ENCODE data around the gene BCAS4. TPM values are rescaled to one million over a fixed set of nuclear protein-coding genes. Genes with fewer than 3 reads are reported as not detected.
A peak's percentile ranks its signal among the peaks of the same experiment; 100 is the strongest.

BCAS4 gene
- total and polyA plus RNA-seq, 8 donors, result 2.9 to 8.2 (median 6.8) TPM

DNA sequence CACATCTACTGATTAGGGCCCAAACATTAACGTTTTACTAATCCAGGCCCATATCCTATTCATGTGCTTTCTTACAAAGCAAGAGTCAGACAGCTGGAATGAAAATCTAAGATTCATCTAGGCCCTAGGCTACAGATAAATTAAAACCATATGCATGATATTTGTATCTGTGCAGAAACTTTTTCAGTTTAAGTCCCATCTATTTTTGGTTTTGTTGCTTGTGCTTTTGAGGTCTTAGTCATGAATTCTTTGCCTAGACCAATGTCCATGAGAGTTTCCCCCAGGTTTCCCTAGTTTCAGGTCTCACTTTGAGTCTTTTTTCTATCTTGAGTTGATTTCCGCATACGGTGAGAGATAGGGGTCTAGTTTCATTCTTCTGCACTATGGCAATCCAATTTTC, 116.2 kb downstream of the BCAS4 start:
- intact Hi-C loops (cut with DNase I), result no loop called here
- peaks cover 16 to 57% of the 10 kb centered on the region in 2 donors for H3K4me1 ChIP-seq

DNA sequence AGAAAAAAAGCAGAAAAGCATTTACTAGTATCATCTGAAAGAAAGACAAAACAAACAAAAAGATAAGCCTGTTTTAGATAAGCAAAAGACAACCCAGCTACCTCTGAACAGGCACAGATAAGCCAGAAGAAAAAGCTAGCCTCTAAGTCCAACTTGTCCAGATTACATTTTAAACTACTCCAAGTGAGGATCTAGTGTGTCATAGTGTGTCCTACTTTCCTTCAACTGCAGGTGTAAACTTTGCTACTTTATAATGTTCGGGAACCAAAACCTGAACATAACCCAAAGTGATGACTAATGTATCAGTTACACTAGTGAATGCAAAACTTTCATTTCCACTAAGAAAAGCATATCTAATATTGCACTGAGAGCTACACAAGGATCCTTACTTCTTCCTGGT, 116.9 kb downstream of the BCAS4 start:
- Histone ChIP-seq H3K9me3 (no peaks in the 10 kb centered on the region), H3K27ac (no peak overlapping the region), H3K36me3 (peaks cover 0 to 5% of the 10 kb centered on the region in 2 donors), H3K27me3 (no peaks in the 10 kb centered on the region), H3K4me3 (no peak overlapping the region), H3K4me1 (peaks cover 20 to 64% of the 10 kb centered on the region in 2 donors)
- intact Hi-C loops (cut with DNase I), result no loop called here
- no peak for DNase-seq
- TF ChIP-seq, protein P1, sequence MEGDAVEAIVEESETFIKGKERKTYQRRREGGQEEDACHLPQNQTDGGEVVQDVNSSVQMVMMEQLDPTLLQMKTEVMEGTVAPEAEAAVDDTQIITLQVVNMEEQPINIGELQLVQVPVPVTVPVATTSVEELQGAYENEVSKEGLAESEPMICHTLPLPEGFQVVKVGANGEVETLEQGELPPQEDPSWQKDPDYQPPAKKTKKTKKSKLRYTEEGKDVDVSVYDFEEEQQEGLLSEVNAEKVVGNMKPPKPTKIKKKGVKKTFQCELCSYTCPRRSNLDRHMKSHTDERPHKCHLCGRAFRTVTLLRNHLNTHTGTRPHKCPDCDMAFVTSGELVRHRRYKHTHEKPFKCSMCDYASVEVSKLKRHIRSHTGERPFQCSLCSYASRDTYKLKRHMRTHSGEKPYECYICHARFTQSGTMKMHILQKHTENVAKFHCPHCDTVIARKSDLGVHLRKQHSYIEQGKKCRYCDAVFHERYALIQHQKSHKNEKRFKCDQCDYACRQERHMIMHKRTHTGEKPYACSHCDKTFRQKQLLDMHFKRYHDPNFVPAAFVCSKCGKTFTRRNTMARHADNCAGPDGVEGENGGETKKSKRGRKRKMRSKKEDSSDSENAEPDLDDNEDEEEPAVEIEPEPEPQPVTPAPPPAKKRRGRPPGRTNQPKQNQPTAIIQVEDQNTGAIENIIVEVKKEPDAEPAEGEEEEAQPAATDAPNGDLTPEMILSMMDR (IDR thresholded peaks at IDR 0.05), result no peak
- ATAC-seq, result no peak

More for the DNA sequence above, 116.2 kb downstream of the BCAS4 start:
- no peaks in the 10 kb centered on the region for H3K27me3 ChIP-seq
- no peaks in the 10 kb centered on the region for H3K9me3 ChIP-seq
- peaks cover 0 to 5% of the 10 kb centered on the region in 2 donors for H3K36me3 ChIP-seq
- H3K4me3 ChIP-seq, result no peak overlapping the region
- ATAC-seq (no peak), DNase-seq (no peak)
- TF ChIP-seq, protein P1 (IDR thresholded peaks at IDR 0.05), result no peak
- no peak overlapping the region for H3K27ac ChIP-seq

DNA sequence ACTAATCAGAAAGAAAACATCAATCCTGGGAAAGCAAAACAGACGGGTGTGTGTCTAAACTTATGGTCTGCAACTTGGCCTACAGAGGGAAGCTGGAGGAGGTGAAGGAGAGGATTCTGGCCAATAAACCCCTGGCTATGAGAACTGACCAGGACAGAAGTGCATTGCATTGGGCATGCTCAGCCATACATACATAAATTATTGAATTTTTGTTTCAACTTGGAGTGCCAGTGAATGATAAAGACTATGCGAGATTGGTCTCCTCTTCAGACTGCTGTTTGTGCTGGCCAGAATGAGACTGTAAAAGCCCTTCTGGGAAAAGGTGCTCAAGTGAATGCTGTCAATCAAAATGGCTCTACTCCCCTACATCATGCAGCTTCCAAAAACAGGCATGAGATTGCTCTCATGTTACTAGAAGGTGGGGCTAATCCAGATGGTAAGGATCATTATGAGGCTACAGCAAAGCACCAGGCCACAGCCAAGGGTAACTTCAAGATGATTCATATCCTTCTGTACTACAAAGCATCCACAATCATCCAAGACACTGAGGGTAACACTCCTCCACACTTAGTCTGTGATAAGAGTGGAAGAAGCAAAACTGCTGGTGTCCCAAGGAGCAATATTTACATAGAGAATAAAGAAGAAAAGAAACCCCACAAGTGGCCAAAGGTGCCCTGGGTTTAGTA, 119.0 kb downstream of the BCAS4 start:
- no peak overlapping the region for H3K27ac ChIP-seq
- peaks cover 0 to 5% of the 10 kb centered on the region in 2 donors for H3K36me3 ChIP-seq
- no peak overlapping the region for H3K4me3 ChIP-seq
- H3K9me3 ChIP-seq, result no peaks in the 10 kb centered on the region
- ATAC-seq, result peak; percentile 63
- no peaks in the 10 kb centered on the region for H3K27me3 ChIP-seq
- DNase-seq, result no peak
- peaks cover 20 to 74% of the 10 kb centered on the region in 2 donors for H3K4me1 ChIP-seq
- intact Hi-C loops (cut with DNase I), result no loop called here
- TF ChIP-seq, protein P1 (IDR thresholded peaks at IDR 0.05), result no peak

DNA sequence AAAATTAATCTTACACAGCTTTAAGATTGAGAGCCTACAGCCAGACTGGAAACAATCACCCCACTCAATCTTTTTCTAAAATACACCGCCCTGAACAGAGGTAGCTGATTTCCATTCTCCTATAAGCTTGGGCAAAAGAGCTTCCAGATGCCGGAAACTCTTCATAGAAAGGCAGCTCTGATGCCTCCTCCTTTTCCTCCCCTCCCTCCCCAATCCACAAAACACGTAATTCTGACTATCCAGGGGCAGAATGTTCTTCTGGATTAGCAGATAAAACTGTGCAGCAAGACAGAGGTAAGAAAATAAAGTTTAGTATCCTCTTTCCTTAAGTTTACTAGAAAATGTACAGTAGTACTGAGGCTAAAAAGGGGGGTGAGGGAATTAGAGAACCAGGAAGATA, 120.6 kb downstream of the BCAS4 start:
- ATAC-seq (no peak), DNase-seq (no peak)
- Histone ChIP-seq H3K4me3 (no peak overlapping the region), H3K27ac (no peak overlapping the region), H3K4me1 (peaks cover 20 to 79% of the 10 kb centered on the region in 2 donors), H3K27me3 (no peaks in the 10 kb centered on the region), H3K36me3 (peaks cover 0 to 5% of the 10 kb centered on the region in 2 donors), H3K9me3 (no peaks in the 10 kb centered on the region)
- TF ChIP-seq, protein P1 (IDR thresholded peaks at IDR 0.05), result no peak
- intact Hi-C loops (cut with DNase I), result no loop called here

DNA sequence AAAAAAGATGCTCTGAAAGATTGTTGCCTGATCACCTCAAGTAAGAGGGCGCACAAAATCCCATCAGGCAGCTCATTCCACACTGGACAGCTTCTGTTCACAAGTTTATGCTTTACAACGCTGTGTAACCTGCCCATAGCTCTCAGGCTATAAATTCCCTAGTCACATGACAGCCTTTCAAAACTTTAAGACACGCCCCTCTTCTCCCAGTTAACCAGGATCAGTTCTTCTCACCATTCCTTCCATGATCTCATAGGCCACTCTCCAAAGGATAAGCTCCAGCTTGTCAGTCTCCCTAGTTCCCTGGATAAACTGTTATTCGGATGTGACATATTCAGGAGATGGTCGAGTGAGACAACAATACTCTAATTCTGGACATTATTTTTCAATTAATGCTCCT, 121.4 kb downstream of the BCAS4 start:
- intact Hi-C loops (cut with DNase I), result no loop called here
- H3K4me3 ChIP-seq, result no peak overlapping the region
- H3K4me1 ChIP-seq, result peaks cover 20 to 84% of the 10 kb centered on the region in 2 donors
- no peak overlapping the region for H3K27ac ChIP-seq
- DNase-seq (no peak), ATAC-seq (peak; percentile 65)
- peaks cover 0 to 5% of the 10 kb centered on the region in 2 donors for H3K36me3 ChIP-seq
- TF ChIP-seq, protein P1 (IDR thresholded peaks at IDR 0.05), result no peak
- H3K27me3 ChIP-seq, result no peaks in the 10 kb centered on the region
- H3K9me3 ChIP-seq, result no peaks in the 10 kb centered on the region
